OCI-LY1 (cell line): ENCODE data around the gene ZBTB16.

ENCODE experiments used
- CTCF ChIP-seq: fragments of 200-600 bp; sonication (generic), shearing (Covaris generic); IDR thresholded peaks from 2 replicates; pipeline ENCODE4 v1.5.1; 2017; ENCODE audit warnings: mild to moderate bottlenecking, antibody characterized with exemption, low read length, moderate library complexity, mixed read lengths
- EZH2 ChIP-seq: fragments of 200-600 bp; sonication (generic), shearing (Covaris generic); IDR thresholded peaks from 2 replicates; pipeline ENCODE4 v1.8.0; 2017; ENCODE audit warnings: borderline replicate concordance, mixed run types, mild to moderate bottlenecking, antibody characterized with exemption, low read length, moderate library complexity, mixed read lengths

DNA sequence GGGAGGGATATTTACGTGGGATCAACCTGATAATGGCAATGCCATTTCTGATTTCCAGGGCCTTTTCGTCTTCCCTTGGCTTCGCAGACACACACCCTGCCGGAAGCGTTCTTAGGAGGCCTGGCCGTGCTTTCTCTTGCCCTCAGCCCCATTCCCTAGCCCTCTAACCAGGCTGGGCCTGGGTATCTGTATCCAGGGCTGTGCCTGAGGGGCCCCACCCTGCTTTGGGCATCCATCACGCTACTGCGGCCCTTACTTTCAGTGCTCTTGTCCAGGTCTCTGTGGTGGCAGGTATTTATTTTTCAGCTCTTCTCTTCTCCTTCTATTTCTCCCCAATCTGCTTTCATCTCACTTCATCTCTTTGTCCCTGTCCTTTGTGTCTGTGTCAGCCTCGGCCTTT is 105.0 kb downstream of the ZBTB16 start:
- TF ChIP-seq CTCF (no peak), EZH2 (no peak)
